DOHH2 (cell line): Measurements from ENCODE around the gene TMEM140.

Experiments used
- H3F3A ChIP-seq: fragments of 200-600 bp; sonication (generic), shearing (Covaris generic); 2 replicates; pipeline ENCODE4 v1.6.0; 2016; ENCODE audit warnings: antibody characterized with exemption, mild to moderate bottlenecking; ENCODE audit not compliant: control insufficient read depth, insufficient read depth
- H3K27ac ChIP-seq: fragments of 200-600 bp; sonication (generic); 2 replicates; pipeline ENCODE4 v1.5.1; 2014; ENCODE audit warnings: low read depth, mild to moderate bottlenecking, low read length, moderate library complexity
- H3K27me3 ChIP-seq: fragments of 200-600 bp; sonication (generic); 2 replicates; pipeline ENCODE4 v1.6.1; 2014; ENCODE audit warnings: mild to moderate bottlenecking, low read length, mixed read lengths; ENCODE audit not compliant: control insufficient read depth
- H3K36me3 ChIP-seq: fragments of 200-600 bp; sonication (generic); 2 replicates; pipeline ENCODE4 v1.6.1; 2014; ENCODE audit warnings: mild to moderate bottlenecking, low read length, moderate library complexity, mixed read lengths; ENCODE audit not compliant: control insufficient read depth
- H3K4me1 ChIP-seq: fragments of 200-600 bp; sonication (generic); 2 replicates; pipeline ENCODE4 v1.6.1; 2014; ENCODE audit warnings: mild to moderate bottlenecking, low read length, mixed read lengths; ENCODE audit not compliant: control insufficient read depth
- H3K4me2 ChIP-seq: fragments of 200-600 bp; sonication (generic); 2 replicates; pipeline ENCODE4 v1.6.0; 2014; ENCODE audit warnings: mild to moderate bottlenecking, low read length, moderate library complexity
- H3K4me3 ChIP-seq: fragments of 200-600 bp; sonication (generic); 2 replicates; pipeline ENCODE4 v1.5.1; 2014; ENCODE audit warnings: mild to moderate bottlenecking, low read length, mixed read lengths
- H3K79me2 ChIP-seq: fragments of 200-600 bp; sonication (generic); 2 replicates; pipeline ENCODE4 v1.6.1; 2014; ENCODE audit warnings: mild to moderate bottlenecking, low read length, mixed read lengths; ENCODE audit not compliant: control insufficient read depth
- H3K9me2 ChIP-seq: fragments of 200-600 bp; sonication (generic); replicated peaks from 2 replicates; pipeline ENCODE4 v1.6.1; 2014; ENCODE audit warnings: mild to moderate bottlenecking, low read length, mixed read lengths; ENCODE audit not compliant: control insufficient read depth
- H3K9me3 ChIP-seq: fragments of 200-600 bp; sonication (generic); 2 replicates; pipeline ENCODE4 v1.6.1; 2014; ENCODE audit warnings: antibody characterized with exemption, low read length, mixed read lengths; ENCODE audit not compliant: control insufficient read depth, insufficient read depth
- H4K20me1 ChIP-seq: fragments of 200-600 bp; sonication (generic); 2 replicates; pipeline ENCODE4 v1.6.0; 2014; ENCODE audit warnings: low read depth, mild to moderate bottlenecking, antibody characterized with exemption, low read length, moderate library complexity; ENCODE audit not compliant: control insufficient read depth, insufficient read depth
- EZH2phosphoT487 ChIP-seq: fragments of 200-600 bp; sonication (generic); IDR thresholded peaks from 2 replicates; pipeline ENCODE4 v1.6.1; 2017; ENCODE audit warnings: borderline replicate concordance, mild to moderate bottlenecking, antibody characterized with exemption, low read length, moderate library complexity, mixed read lengths
- TF ChIP-seq, protein P1 (sequence below): fragments of 200-600 bp; sonication (generic); IDR thresholded peaks from one replicate; pipeline ENCODE4 v1.5.1; 2014; ENCODE audit warnings: antibody characterized with exemption, mild to moderate bottlenecking, low read depth, low read length; ENCODE audit not compliant: poor library complexity, severe bottlenecking

TMEM140 gene

DNA sequence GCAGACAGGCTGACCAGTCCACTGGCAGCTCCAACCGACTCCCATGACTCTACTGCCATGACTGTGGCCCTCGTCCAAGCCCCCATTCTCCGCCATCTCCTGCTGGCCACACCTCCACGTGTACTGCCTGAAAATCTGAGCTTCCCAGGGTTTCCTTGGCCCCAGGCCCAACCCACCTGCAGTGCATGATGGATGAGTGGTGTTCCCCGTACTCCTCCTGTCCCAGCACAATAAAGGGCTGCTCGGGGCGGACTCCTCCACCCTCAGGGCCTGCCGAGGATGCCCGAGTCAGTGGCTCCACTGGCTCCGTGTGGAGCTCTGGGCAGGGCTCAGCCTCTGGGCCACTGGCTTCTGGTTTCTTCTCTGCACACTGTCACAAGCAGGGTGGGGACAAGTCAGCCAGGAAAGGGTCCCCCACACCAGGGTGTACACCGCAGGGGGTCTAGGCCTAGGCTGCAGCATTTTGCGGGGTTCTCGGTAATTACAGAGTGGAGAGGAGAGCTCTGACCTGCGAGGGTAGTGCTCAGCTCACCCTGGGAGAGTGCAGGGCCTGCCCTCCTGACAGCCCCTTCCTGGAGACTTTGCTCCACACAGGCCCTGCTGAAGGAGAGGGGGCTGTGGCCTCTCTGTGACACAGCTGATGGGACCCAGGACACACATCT lies 48.2 kb downstream of the TMEM140 start:
- Histone ChIP-seq H4K20me1 (no peaks in the 10 kb centered on the region), H3K27me3 (no peaks in the 10 kb centered on the region), H3K27ac (no peak overlapping the region), H3K4me1 (no peaks in the 10 kb centered on the region), H3K79me2 (no peaks in the 10 kb centered on the region), H3K9me2 (no peaks in the 10 kb centered on the region), H3K36me3 (peaks cover 41% of the 10 kb centered on the region), H3F3A (no peaks in the 10 kb centered on the region), H3K9me3 (no peaks in the 10 kb centered on the region), H3K4me3 (no peak overlapping the region), H3K4me2 (no peak overlapping the region)
- no peak for TF ChIP-seq EZH2phosphoT487
- TF ChIP-seq, protein P1, sequence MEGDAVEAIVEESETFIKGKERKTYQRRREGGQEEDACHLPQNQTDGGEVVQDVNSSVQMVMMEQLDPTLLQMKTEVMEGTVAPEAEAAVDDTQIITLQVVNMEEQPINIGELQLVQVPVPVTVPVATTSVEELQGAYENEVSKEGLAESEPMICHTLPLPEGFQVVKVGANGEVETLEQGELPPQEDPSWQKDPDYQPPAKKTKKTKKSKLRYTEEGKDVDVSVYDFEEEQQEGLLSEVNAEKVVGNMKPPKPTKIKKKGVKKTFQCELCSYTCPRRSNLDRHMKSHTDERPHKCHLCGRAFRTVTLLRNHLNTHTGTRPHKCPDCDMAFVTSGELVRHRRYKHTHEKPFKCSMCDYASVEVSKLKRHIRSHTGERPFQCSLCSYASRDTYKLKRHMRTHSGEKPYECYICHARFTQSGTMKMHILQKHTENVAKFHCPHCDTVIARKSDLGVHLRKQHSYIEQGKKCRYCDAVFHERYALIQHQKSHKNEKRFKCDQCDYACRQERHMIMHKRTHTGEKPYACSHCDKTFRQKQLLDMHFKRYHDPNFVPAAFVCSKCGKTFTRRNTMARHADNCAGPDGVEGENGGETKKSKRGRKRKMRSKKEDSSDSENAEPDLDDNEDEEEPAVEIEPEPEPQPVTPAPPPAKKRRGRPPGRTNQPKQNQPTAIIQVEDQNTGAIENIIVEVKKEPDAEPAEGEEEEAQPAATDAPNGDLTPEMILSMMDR = no peak

DNA sequence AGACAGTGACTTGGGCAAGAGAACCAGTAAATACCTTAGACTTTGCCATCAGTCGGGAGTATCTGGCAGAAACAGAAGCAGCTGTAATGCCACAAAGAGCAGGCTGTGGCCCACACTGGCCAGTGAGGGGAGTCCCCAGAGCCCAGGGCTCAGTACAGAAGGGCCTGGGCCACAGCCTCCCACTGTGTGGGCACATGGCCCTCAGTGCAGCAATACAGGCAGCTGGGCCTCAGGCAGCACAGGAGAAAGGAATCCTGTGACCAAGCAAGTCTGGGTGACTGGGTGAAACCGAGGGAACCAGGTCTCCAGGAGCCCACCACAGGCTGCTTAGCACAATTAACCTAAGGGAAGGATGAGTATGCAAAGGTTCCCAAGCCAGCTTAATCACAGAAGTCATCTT lies 49.5 kb downstream of the TMEM140 start:
- no peak overlapping the region for H3K4me2 ChIP-seq
- no peak overlapping the region for H3K4me3 ChIP-seq
- H3K9me3 ChIP-seq = no peaks in the 10 kb centered on the region
- H3K27ac ChIP-seq = no peak overlapping the region
- H3K36me3 ChIP-seq = peaks cover 44% of the 10 kb centered on the region
- H3K9me2 ChIP-seq = no peaks in the 10 kb centered on the region
- no peaks in the 10 kb centered on the region for H3K79me2 ChIP-seq
- no peaks in the 10 kb centered on the region for H3K27me3 ChIP-seq
- no peaks in the 10 kb centered on the region for H3F3A ChIP-seq
- no peak for TF ChIP-seq EZH2phosphoT487
- TF ChIP-seq, protein P1 = no peak
- no peaks in the 10 kb centered on the region for H4K20me1 ChIP-seq
- no peaks in the 10 kb centered on the region for H3K4me1 ChIP-seq

DNA sequence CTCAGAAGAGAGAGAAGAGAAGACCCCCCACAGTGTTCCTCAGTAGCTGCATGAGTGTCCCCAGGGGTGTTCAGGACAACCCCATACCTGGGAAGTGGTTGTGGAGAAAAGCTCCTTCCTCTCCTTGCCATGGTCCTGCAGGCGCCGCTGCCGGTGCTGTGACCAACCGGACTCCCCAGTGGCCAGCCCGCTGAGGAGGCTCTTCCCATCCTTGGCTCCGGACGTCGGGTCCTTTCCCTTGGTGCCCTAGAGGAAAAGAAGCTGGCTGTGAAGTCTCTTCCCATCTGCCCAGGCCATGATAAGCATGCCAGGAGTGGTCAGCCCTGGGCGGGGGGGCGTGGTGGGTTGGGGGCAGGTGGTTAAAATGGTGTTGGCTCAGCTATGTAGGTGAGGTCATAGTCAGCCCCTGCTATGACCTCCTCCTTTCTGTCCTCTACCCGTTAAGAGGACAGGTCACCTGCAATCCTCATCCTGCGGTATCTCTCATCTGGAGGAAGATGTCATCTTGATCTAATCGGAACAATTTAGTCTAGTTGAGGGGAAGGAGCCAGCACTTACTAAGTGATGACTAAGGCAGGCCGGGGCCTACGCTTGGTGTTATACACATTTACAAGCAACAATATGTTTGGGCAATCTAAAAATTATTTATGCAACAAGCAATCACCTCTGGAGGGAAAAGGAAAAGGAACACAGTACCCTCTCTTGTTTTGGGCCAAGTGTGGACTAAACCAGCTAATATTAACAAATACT lies 50.2 kb downstream of the TMEM140 start:
- H3K36me3 ChIP-seq = peaks cover 39% of the 10 kb centered on the region
- H3K79me2 ChIP-seq = no peaks in the 10 kb centered on the region
- H3K27me3 ChIP-seq = no peaks in the 10 kb centered on the region

More for the DNA sequence above, 50.2 kb downstream of the TMEM140 start:
- Histone ChIP-seq H3K9me3 (no peaks in the 10 kb centered on the region), H3K4me1 (no peaks in the 10 kb centered on the region), H3K4me2 (no peak overlapping the region), H3K9me2 (no peaks in the 10 kb centered on the region), H3K4me3 (no peak overlapping the region), H3F3A (no peaks in the 10 kb centered on the region), H4K20me1 (no peaks in the 10 kb centered on the region), H3K27ac (no peak overlapping the region)
- TF ChIP-seq EZH2phosphoT487 = no peak
- TF ChIP-seq, protein P1 = no peak
